Small intestine (tissue), 7 donors: Measurements from ENCODE around the gene CCT8L2. TPM values are rescaled to one million over a fixed set of nuclear protein-coding genes. Genes with fewer than 3 reads are reported as not detected.
"Not testable (repeated sequence)": the region's sequence is repeated elsewhere in the genome, so short reads cannot be mapped to it uniquely, and the experiment has no call there.

Source experiments
- DNase-seq, 2 donors: peaks; one replicate each; pipeline versions ENCODE4 v3.0.0 to v3.0.0-alpha.2; 2013
- FAIRE-seq: peaks from 2 replicates; lab custom pipeline; 2012; peaks lifted over from hg19 to GRCh38; lab: Jason Lieb, UNC
- H3K27ac ChIP-seq, 3 donors: one replicate each; pipeline ENCODE4 v1.5.1; 2013; ENCODE audit warnings: low read length in 2 of 3, mild to moderate bottlenecking in 2 of 3, control low read depth in 1 of 3, inconsistent platforms in 1 of 3, low read depth in 1 of 3, moderate library complexity in 1 of 3
- H3K27me3 ChIP-seq, 3 donors: one replicate each; pipeline ENCODE4 v1.6.1; 2013; ENCODE audit warnings: low read length in 3 of 3, inconsistent platforms in 1 of 3; ENCODE audit not compliant: control insufficient read depth in 3 of 3, insufficient read depth in 3 of 3
- H3K36me3 ChIP-seq, 3 donors: one replicate each; pipeline ENCODE4 v1.6.1; 2013; ENCODE audit warnings: low read length in 3 of 3, inconsistent platforms in 1 of 3, low read depth in 1 of 3, mild to moderate bottlenecking in 1 of 3, moderate library complexity in 1 of 3; ENCODE audit not compliant: control insufficient read depth in 3 of 3, insufficient read depth in 2 of 3
- H3K4me1 ChIP-seq, 3 donors: one replicate each; pipeline ENCODE4 v1.6.1; 2013; ENCODE audit warnings: low read length in 2 of 3, inconsistent platforms in 1 of 3, low read depth in 1 of 3, mild to moderate bottlenecking in 1 of 3, moderate library complexity in 1 of 3; ENCODE audit not compliant: control insufficient read depth in 3 of 3, insufficient read depth in 2 of 3
- H3K4me3 ChIP-seq, 3 donors: one replicate each; pipeline ENCODE4 v1.5.1; 2013; ENCODE audit warnings: low read length in 3 of 3, control low read depth in 1 of 3, inconsistent platforms in 1 of 3, low read depth in 1 of 3, mild to moderate bottlenecking in 1 of 3, moderate library complexity in 1 of 3
- H3K9me3 ChIP-seq, 2 donors: one replicate each; pipeline ENCODE4 v1.6.1; 2013; ENCODE audit warnings: low read depth in 1 of 2, low read length in 1 of 2; ENCODE audit not compliant: control insufficient read depth in 2 of 2, insufficient read depth in 1 of 2
- WGBS, 3 donors: extraction: QIAGEN DNeasy Blood & Tissue Kit; methylation state at CpG; one replicate each; pipeline ENCODE4 v1.1.7; 2013; 5-methylcytosine and 5-hydroxymethylcytosine counted together
- polyA plus RNA-seq, 4 donors: library from polyadenylated mRNA; stranded (reverse) in 3 of 4; unstranded in 1 of 4; fragments of 200-250 nt in 3 of 4; fragments of 120-200 nt in 1 of 4; gene quantifications; one replicate each; pipeline versions ENCODE4 v1.2.1 to v1.2.3, GENCODE V29; 2013
- donor health status: healthy with polysubstance abuse.
- donor health status: control.
- donor health status: control.
- donor health status: Bipolar disorder and iron deficiency.
- donor health status: healthy.

The CCT8L2 gene
- polyA plus RNA-seq, 4 donors, result not detected

DNA sequence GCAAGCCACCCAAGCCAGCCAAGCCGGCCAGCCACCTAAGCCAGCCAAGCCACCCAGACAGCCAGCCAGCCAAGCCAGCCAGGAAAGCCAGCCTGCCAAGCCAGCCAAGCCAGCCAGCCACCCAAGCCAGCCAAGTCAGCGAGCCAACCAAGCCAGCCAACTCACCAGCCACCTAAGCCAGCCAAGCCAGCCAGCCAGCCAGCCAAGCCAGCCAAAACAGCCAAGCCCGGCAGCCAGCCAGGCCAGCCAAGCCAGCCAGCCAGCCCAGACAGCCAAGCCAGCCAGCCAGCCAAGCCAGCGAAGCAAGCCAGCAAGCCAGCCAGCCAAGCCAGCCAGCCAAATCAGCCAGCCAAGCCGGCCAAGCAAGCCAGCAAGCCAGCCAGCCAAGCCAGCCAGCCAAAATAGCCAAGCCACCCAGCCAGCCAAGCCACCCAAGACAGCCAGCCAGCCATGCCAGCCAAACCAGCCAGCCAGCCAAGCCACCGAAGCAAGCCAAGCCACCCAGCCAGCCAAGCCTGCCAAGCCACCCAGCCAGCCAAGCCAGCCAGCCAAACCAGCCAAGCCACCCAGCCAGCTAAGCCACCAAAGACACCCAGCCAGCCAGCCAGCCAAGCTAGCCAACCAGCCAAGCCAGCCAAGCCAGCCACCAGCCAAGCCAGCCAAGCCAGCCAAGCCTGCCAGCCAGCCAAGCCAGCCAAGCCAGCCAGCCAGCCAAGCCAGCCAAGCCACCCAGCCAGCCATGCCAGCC, 27.6 kb downstream of the CCT8L2 start:
- H3K9me3 ChIP-seq, result peaks cover 2 to 11% of the 10 kb centered on the region in 2 donors
- not testable (repeated sequence) for H3K4me1 ChIP-seq, H3K27me3 ChIP-seq, H3K4me3 ChIP-seq, FAIRE-seq, DNase-seq, H3K27ac ChIP-seq, H3K36me3 ChIP-seq
- 72 to 85% (median 76%) methylated on average over 5 to 6 of the region's 6 CpGs for WGBS, 3 donors

DNA sequence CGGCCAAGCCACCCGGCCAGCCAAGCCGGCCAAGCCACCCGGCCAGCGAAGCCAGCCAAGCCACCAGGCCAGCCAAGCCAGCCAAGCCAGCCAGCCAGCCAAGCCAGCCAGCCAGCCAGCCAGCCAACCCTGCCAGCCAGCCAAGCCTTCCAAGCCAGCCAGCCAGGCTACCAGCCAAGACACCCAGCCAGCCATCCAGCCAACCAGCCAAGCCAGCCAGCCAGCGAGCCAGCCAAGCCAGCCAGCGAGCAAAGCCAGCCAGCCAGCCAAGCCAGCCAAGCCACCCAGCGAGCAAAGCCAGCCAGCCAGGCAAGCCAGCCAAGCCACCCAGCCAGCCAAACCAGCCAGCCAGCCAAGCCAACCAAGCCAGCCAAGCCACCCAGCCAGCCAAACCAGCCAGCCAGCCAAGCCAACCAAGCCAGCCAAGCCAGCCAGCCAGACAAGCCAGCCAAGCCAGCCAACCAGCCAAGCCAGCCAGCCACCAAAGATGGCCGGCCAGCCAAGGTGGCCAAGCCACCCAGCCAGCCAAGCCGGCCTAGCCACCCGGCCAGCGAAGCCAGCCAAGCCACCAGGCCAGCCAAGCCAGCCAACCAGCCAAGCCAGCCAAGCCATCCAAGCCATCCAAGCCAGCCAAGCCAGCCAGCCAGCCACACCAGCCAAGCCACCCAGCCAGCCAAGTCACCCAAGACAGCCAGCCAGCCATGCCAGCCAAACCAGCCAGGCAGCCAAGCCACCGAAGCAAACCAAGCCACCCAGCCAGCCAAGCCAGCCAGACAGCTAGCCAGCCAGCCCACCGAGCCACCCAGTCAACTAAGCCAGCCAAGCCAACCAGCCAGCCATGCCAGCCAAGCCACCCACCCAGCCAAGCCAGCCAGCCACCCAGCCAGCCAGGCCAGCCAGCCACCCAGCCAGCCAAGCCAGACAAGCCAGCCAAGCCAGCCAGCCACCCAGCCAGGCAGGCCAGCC, 28.8 kb downstream of the CCT8L2 start:
- Histone ChIP-seq H3K27ac (no peak overlapping the region), H3K9me3 (peaks cover 2 to 18% of the 10 kb centered on the region in 2 donors), H3K4me3 (no peak overlapping the region), H3K27me3 (no peaks in the 10 kb centered on the region), H3K4me1 (no peaks in the 10 kb centered on the region), H3K36me3 (no peaks in the 10 kb centered on the region)
- 74 to 78% (median 77%) methylated on average over 13 to 14 of the region's 14 CpGs for WGBS, 3 donors
- FAIRE-seq (no peak), DNase-seq (no peak)

DNA sequence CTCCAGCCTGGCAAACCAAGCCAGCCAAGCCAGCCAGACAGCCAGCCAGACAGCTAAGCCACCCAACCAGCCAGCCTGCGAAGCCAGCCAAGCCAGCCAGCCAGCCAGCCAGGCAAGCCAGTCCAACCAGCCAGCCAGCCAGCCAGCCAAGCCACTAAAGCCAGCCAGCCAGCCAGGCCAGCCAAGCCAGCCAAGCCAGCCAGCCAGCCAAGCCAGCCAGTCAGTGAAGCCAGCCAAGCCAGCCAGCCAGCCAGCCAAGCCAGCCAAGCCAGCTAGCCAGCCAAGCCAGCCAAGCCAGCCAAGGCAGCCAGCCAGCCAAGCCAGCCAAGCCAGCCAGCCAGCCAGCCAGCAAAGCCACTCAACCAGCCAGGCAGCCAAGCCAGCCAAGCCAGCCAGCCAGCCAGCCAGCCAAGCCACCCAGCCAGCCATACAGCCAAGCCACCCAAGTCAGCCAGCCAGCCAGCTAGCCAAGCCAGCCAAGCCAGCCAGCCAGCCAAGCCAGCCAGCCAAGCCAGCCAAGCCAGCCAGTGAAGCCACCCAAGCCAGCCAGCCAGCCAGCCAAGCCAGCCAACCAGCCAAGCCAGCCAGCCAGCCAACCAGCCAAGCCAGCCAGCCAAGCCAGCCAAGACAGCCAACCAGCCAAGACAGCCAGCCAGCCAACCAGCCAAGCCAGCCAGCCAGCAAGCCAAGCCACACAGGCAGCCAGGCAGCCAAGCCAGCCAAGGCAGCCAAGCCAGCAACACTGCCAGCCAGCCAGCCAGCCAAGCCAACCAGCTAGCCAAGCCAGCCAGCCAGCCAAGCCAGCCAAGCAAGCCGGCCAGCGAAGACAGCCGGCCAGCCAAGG, 29.7 kb downstream of the CCT8L2 start:
- no peak overlapping the region for H3K27ac ChIP-seq
- H3K27me3 ChIP-seq, result no peaks in the 10 kb centered on the region
- WGBS, 3 donors, result 92 to 94% (median 93%) methylated on average over 4 of the region's 4 CpGs
- no peaks in the 10 kb centered on the region for H3K36me3 ChIP-seq
- FAIRE-seq, result no peak
- DNase-seq, result no peak
- H3K9me3 ChIP-seq, result peaks cover 2 to 18% of the 10 kb centered on the region in 2 donors
- no peaks in the 10 kb centered on the region for H3K4me1 ChIP-seq
- no peak overlapping the region for H3K4me3 ChIP-seq

DNA sequence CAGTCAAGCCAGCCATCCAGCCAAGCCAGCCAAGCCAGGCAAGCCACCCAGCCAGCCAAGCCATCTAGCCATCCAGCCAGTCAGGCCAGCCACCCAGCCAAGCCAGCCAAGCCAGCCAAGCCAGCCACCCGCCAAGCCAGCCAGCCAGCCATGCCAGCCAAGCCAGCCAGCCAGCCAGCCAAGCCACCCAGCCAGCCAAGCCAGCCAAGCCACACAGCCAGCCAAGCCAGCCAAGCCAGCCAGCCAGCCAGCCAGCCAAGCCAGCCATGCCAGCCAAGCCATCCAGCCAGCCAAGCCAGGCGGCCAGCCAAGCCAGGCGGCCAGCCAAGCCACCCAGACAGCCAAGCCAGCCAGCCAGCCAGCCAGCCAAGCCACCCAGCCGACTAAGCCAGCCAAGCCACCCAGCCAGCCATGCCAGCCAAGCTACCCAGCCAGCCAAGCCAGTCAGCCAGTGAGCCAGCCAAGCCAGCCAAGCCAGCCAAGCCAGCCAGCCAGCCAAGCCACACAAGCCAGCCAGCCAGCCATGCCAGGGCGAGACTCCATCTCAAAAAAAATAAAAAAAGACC, 31.4 kb downstream of the CCT8L2 start:
- H3K27ac ChIP-seq, H3K4me3 ChIP-seq, H3K36me3 ChIP-seq, DNase-seq, H3K4me1 ChIP-seq, FAIRE-seq, H3K27me3 ChIP-seq: not testable (repeated sequence)
- peaks cover 0 to 15% of the 10 kb centered on the region in 2 donors for H3K9me3 ChIP-seq
- WGBS, 3 donors, result 81 to 90% (median 81%) methylated on average over 5 of the region's 5 CpGs

DNA sequence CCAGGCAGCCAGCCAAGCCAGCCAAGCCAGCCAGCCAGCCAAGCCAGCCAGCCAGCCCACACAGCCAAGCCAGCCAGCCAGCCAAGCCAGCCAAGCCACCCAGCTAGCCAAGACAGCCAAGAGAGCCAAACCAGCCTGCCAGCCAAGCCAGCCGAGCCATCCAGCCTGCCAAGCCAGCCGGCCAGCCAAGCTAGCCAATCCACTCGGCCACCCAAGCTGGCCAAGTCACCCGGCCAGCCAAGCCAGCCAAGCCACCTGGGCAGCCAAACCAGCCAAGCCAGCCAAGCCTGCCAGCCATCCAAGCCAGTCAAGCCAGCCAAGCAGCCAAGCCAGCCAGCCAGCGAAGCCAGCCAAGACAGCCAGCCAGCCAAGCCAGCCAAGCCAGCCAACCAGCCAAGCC, 32.0 kb downstream of the CCT8L2 start:
- not testable (repeated sequence) for H3K4me3 ChIP-seq, DNase-seq, FAIRE-seq, H3K4me1 ChIP-seq, H3K36me3 ChIP-seq, H3K27ac ChIP-seq, H3K27me3 ChIP-seq
- WGBS, 3 donors, result 83 to 96% (median 86%) methylated on average over 5 of the region's 5 CpGs
- peaks cover 0 to 15% of the 10 kb centered on the region in 2 donors for H3K9me3 ChIP-seq

DNA sequence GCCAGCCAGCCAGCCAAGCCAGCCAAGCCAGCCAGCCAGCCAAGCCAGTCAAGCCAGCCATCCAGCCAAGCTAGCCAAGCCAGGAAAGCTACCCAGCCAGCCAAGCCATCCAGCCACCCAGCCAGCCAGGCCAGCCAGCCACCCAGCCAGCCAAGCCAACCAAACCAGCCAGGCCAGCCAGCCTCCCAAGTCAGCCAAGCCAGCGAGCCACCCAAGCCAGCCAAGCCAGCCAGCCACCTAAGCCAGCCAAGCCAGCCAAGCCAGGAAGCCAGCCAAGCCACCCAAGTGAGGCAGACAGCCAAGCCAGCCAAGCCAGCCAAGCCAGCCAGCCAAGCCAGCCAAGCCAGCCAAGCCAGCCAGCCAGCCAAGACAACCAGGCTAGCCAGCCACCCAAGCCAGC, 32.6 kb downstream of the CCT8L2 start:
- H3K4me3 ChIP-seq, H3K36me3 ChIP-seq, H3K27me3 ChIP-seq, FAIRE-seq, DNase-seq, H3K27ac ChIP-seq, H3K4me1 ChIP-seq: not testable (repeated sequence)
- WGBS, 3 donors, result 29 to 51% (median 38%) methylated on average over 1 of the region's 1 CpG
- H3K9me3 ChIP-seq, result peaks cover 0 to 15% of the 10 kb centered on the region in 2 donors

DNA sequence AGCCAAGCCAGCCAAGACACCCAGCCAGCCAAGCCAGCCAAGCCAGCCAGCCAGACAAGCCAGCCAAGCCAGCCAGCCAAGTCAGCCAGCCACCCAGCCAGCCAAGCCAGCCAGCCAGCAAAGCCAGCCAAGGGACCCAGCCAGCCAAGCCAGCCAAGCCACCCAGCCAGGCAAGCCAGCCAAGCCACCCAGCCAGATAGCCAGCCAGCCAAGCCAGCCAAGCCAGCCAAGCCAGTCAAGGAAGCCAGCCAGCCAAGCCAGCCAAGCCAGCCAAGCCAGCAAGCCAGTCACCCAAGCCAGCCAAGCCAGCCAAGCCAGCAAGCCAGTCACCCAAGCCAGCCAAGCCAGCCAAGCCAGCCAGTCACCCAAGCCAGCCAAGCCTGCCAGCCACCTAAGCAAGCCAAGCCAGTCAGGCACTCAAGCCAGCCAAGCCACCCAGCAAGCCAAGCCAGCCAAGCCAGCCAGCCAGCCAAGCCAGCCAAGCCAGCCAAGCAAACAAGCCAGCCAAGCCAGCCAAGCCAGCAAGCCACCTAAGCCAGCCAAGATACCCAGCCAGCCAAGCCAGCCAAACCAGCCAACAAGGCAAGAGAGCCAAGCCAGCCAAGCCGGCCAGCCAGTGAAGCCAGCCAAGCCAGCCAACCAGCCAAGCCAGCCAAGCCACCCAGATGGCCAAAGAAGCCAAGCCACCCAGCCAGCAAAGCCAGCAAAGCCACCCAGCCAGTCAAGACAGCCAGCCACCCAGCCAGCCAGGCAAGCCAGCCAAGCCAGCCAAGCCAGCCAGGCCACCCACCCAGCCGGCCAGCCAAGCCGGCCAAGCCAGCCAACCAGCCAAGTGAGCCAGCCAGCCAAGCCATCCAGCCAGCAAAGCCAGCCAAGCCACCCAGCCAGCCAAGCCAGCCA, 33.3 kb downstream of the CCT8L2 start:
- H3K27ac ChIP-seq, result no peak overlapping the region
- no peak for DNase-seq
- FAIRE-seq, result no peak
- H3K4me3 ChIP-seq, result no peak overlapping the region
- no peaks in the 10 kb centered on the region for H3K36me3 ChIP-seq
- H3K27me3 ChIP-seq, result no peaks in the 10 kb centered on the region
- H3K4me1 ChIP-seq, result no peaks in the 10 kb centered on the region
- WGBS, 3 donors, result 89 to 95% (median 91%) methylated on average over 3 of the region's 3 CpGs
- H3K9me3 ChIP-seq, result peaks cover 0 to 15% of the 10 kb centered on the region in 2 donors
